ENCODE measurements around the gene ROBO2.
"Not testable (repeated sequence)": the region's sequence is repeated elsewhere in the genome, so short reads cannot be mapped to it uniquely, and the experiment has no call there.

DNA sequence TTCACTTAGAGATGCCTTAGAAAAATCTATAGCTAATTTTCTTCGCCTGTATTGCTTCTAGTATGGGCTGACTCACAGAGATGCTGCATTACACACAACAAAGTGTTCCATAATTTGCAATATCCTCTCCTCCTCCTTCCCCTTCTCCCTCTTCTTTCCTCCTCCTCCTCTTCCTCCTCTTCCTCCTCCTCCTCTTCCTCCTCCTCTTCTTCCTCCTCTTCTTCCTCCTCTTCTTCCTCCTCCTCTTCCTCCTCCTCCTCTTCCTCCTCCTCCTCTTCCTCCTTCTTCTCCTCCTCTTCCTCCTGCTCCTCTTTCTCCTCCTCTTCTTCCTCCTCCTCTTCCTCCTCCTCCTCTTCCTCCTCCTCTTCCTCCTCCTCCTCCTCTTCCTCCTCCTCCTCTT is 370.4 kb downstream of the ROBO2 start:
- not testable (repeated sequence) for TF ChIP-seq SUZ12 (IDR thresholded peaks at IDR 0.05); FOXA1 (IDR thresholded peaks at IDR 0.05); BHLHE40 (IDR thresholded peaks at IDR 0.05; ENCODE audit: borderline replicate concordance); PKNOX1 (IDR thresholded peaks at IDR 0.05); CTBP1 (IDR thresholded peaks at IDR 0.05; ENCODE audit: borderline replicate concordance); ELF4 (IDR thresholded peaks at IDR 0.05); TARDBP (IDR thresholded peaks at IDR 0.05); ARNT (IDR thresholded peaks at IDR 0.05); HDGF (IDR thresholded peaks at IDR 0.05; ENCODE audit: borderline replicate concordance); SP1 (IDR thresholded peaks at IDR 0.05)

All from HEK293T (cell line).